Left cardiac atrium (tissue), 4 donors: ENCODE results near the gene COX8C. TPM values are rescaled to one million over a fixed set of nuclear protein-coding genes. Genes with fewer than 3 reads are reported as not detected.
A peak's percentile ranks its signal among the peaks of the same experiment; 100 is the strongest.

Source experiments
- ATAC-seq, 2 donors: fragments of 200-7000 bp; cut with Tn5 transposase; one replicate each; pipeline ENCODE4 v1.9.1; 2020; ENCODE audit warnings: mild to moderate bottlenecking in 2 of 2, moderate library complexity in 2 of 2
- DNase-seq: peaks from one replicate; pipeline ENCODE4 v3.0.0-alpha.2; 2020
- intact Hi-C, 2 donors: fragments of 100-400 bp; cut with DNase I; formaldehyde crosslinking; loops; one replicate each; pipeline versions ENCODE4 v1.14.1 to v1.15.1; 2022 to 2023
- long read RNA-seq: library from polyadenylated mRNA; unstranded; transcript quantifications from one replicate; pipeline ENCODE4 v2.0.0, GENCODE V29; 2021
- total RNA-seq, 2 donors: library from RNA; stranded (reverse); fragmentation: NEBNext Ultra II Directional; extraction: Animal tissue kit (Norgen Biotek cat#: 25700); gene quantifications; one replicate each; pipeline ENCODE4 v1.2.1, GENCODE V29; 2021
- donor health status: DM: no; HTN: yes; CAD: no.
- donor health status: DM: no; HTN: yes; CAD: no; lungs with severe emphysema.
- donor health status: DM: yes; HTN: yes; CAD: no.
- donor health status: Dilated cardiomyopathy.

Gene COX8C
- total RNA-seq = not detected
- long read RNA-seq = 0 reads

- no peak for ATAC-seq
- no peak for DNase-seq
- intact Hi-C loops = no loop called here
Measured at GRCh38 chr14:93346926-93347721, at the start of gene COX8C. COX8C (plus strand) TSS chr14:93347182; CDS start chr14:93347269, 87 bp downstream.

- peak in 1 of 2 donors; percentile 47 for ATAC-seq
Measured at GRCh38 chr14:93299416-93299815, 47.6 kb upstream of the COX8C start.

GRCh38 chr14:93299866-93300265, 47.1 kb upstream of the COX8C start:
- intact Hi-C loops = no loop called here
- DNase-seq (no peak), ATAC-seq (no peak)

More at GRCh38 chr14:93299416-93299815, 47.6 kb upstream of the COX8C start:
- no peak for DNase-seq
- intact Hi-C loops = no loop called here

GRCh38 chr14:93301821-93302447, 45.0 kb upstream of the COX8C start:
- ATAC-seq = no peak
- DNase-seq = no peak
- intact Hi-C loops = no loop called here

- DNase-seq (no peak), ATAC-seq (no peak)
- intact Hi-C loops = no loop called here
Measured at GRCh38 chr14:93302688-93303581, 44.0 kb upstream of the COX8C start.

- intact Hi-C loops = no loop called here
- peak; percentile 74 to 84 for ATAC-seq
- DNase-seq = peak; percentile 54
Measured at GRCh38 chr14:93303659-93304058, 43.3 kb upstream of the COX8C start.

GRCh38 chr14:93304771-93305170, 42.2 kb upstream of the COX8C start:
- DNase-seq = no peak
- intact Hi-C loops = no loop called here
- ATAC-seq = peak in 1 of 2 donors; percentile 13

- intact Hi-C loops = no loop called here
- DNase-seq = no peak
- no peak for ATAC-seq
Measured at GRCh38 chr14:93305725-93306418, 41.1 kb upstream of the COX8C start.

- DNase-seq (no peak), ATAC-seq (no peak)
- intact Hi-C loops = no loop called here
Measured at GRCh38 chr14:93306812-93307211, 40.2 kb upstream of the COX8C start.

GRCh38 chr14:93308686-93309345, 38.2 kb upstream of the COX8C start:
- intact Hi-C loops = no loop called here
- ATAC-seq = no peak
- no peak for DNase-seq

- DNase-seq (no peak), ATAC-seq (no peak)
- intact Hi-C loops = no loop called here
Measured at GRCh38 chr14:93309427-93309966, 37.5 kb upstream of the COX8C start.

- intact Hi-C loops = no loop called here
- no peak for DNase-seq
- ATAC-seq = no peak
Measured at GRCh38 chr14:93311082-93311481, 35.9 kb upstream of the COX8C start.

- intact Hi-C loops = no loop called here
- ATAC-seq (no peak), DNase-seq (no peak)
Measured at GRCh38 chr14:93315575-93315974, 31.4 kb upstream of the COX8C start.

GRCh38 chr14:93316716-93317115, 30.3 kb upstream of the COX8C start:
- intact Hi-C loops = no loop called here
- no peak for ATAC-seq

GRCh38 chr14:93317210-93317874, 29.6 kb upstream of the COX8C start:
- DNase-seq (no peak), ATAC-seq (no peak)
- intact Hi-C loops = no loop called here

More at GRCh38 chr14:93316716-93317115, 30.3 kb upstream of the COX8C start:
- no peak for DNase-seq

- ATAC-seq = peak in 1 of 2 donors; percentile 44
- DNase-seq = no peak
- intact Hi-C loops = no loop called here
Measured at GRCh38 chr14:93317875-93318807, 28.8 kb upstream of the COX8C start.

- ATAC-seq (no peak), DNase-seq (no peak)
- intact Hi-C loops = no loop called here
Measured at GRCh38 chr14:93318927-93319326, 28.1 kb upstream of the COX8C start.
